ENCODE results near the gene TRAF2.

- TF ChIP-seq, protein P1, sequence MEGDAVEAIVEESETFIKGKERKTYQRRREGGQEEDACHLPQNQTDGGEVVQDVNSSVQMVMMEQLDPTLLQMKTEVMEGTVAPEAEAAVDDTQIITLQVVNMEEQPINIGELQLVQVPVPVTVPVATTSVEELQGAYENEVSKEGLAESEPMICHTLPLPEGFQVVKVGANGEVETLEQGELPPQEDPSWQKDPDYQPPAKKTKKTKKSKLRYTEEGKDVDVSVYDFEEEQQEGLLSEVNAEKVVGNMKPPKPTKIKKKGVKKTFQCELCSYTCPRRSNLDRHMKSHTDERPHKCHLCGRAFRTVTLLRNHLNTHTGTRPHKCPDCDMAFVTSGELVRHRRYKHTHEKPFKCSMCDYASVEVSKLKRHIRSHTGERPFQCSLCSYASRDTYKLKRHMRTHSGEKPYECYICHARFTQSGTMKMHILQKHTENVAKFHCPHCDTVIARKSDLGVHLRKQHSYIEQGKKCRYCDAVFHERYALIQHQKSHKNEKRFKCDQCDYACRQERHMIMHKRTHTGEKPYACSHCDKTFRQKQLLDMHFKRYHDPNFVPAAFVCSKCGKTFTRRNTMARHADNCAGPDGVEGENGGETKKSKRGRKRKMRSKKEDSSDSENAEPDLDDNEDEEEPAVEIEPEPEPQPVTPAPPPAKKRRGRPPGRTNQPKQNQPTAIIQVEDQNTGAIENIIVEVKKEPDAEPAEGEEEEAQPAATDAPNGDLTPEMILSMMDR (IDR thresholded peaks at IDR 0.05) = no peak
- no peak for TF ChIP-seq POLR2A (IDR thresholded peaks at IDR 0.05)
Measured at GRCh38 chr9:136936645-136937170, 50.4 kb downstream of the TRAF2 start.
